ENCODE results near the gene B4GALNT2. TPM values are rescaled to one million over a fixed set of nuclear protein-coding genes. Genes with fewer than 3 reads are reported as not detected.

Gene B4GALNT2
- total and polyA plus RNA-seq, 2 of the 13 experiments (the other 11 are each of a cell fraction or from before 2014, with no cell fraction given) = not detected

DNA sequence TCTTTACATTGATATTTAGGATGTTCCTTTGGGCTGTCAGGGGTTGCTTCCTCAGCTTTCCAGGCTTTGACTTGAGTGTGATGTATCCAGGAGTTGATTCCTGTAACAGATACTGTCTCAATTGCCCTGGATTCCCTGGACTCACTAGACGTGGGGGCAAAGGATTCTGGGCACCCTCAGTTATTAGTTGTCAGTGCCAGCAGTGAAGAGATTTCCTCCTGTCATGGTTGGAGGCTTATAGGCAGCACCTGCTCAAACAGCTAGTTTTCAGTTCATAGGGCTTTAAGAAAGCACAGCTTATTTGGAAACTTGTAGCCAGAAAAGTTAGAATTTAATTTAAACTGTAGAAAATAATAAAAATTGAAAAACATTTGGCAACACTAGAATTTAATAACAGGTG is 9.5 kb upstream of the B4GALNT2 start:
- peaks cover 6% of the 10 kb centered on the region for H3K9me3 ChIP-seq (ENCODE audit: low read length)
- H3K9ac ChIP-seq (ENCODE audit: insufficient read depth, low read depth, low read length) = no peak overlapping the region
- no peak for FAIRE-seq
- ChIA-PET CTCF (ENCODE audit: low intra/inter-chr PET ratio, low total read pairs) (no interaction called here), POLR2A (interaction anchor here (0.6 to 1.5 kb wide), 2 partner anchors 11 to 315 kb away, joined by 3 to 4 read pairs; no protein-coding TSS in a partner anchor)
- peaks cover 10% of the 10 kb centered on the region for H3K4me1 ChIP-seq (ENCODE audit: insufficient read depth, low read length)
- DNase-seq (ENCODE audit: low spot score) = no peak
- 5% methylated on average over 1 of the region's 1 CpG for WGBS (ENCODE audit: low lambda C conversion rate)
- in situ Hi-C loops (cut with HindIII; ENCODE audit: extremely low pct_ligation_motif_present, low pct_unique_long_range_greater_than_20kb) (no loop called here), intact Hi-C loops (cut with micrococcal nuclease; ENCODE audit: unreplicated experiment) (no loop called here)
- no peak overlapping the region for H3K4me2 ChIP-seq (ENCODE audit: low read depth, low read length)
- H3K27ac ChIP-seq (ENCODE audit: extremely low read length, insufficient read depth, low read length) = no peak overlapping the region
- ATAC-seq = no peak
- no peaks in the 10 kb centered on the region for H3K36me3 ChIP-seq (replicated peaks in 1 of 2; ENCODE audit: control insufficient read depth in 1 of 2, insufficient read depth in 2 of 2, low read length in 2 of 2)
- peaks cover 2 to 7% of the 10 kb centered on the region in 2 experiments; a peak in 2 of 5 replicates for H3K27me3 ChIP-seq (ENCODE audit: control insufficient read depth in 1 of 2, insufficient read depth in 2 of 2, low read length in 2 of 2)
- no peaks in the 10 kb centered on the region for H4K20me1 ChIP-seq (ENCODE audit: insufficient read depth, low read length)
- no TSS peak for BruUV-seq (replicated peaks)
- H3K4me3 ChIP-seq (replicated peaks in 1 of 3; ENCODE audit: insufficient read depth in 1 of 3, low read depth in 2 of 3, low read length in 3 of 3) = no peak overlapping the region
- no peaks in the 10 kb centered on the region for H3K79me2 ChIP-seq (ENCODE audit: insufficient read depth, low read length)
- H2AFZ ChIP-seq (ENCODE audit: low read length) = no peak overlapping the region
- TF ChIP-seq RXRB (CRISPR knock-in tag; IDR thresholded peaks at IDR 0.05; ENCODE audit: borderline replicate concordance) (no peak), SNRNP70 (IDR thresholded peaks at IDR 0.05; ENCODE audit: low read depth, low read length) (no peak), SMYD3 (CRISPR knock-in tag; IDR thresholded peaks at IDR 0.05) (no peak), MYC (CRISPR knock-in tag; IDR thresholded peaks at IDR 0.05; ENCODE audit: borderline replicate concordance) (no peak), NFATC3 (CRISPR knock-in tag; IDR thresholded peaks at IDR 0.05) (no peak), ZNF337 (CRISPR knock-in tag; IDR thresholded peaks at IDR 0.05; ENCODE audit: borderline replicate concordance, low read depth) (no peak), ZZZ3 (CRISPR knock-in tag; IDR thresholded peaks at IDR 0.05; ENCODE audit: borderline replicate concordance) (no peak), FOXA1 (IDR thresholded peaks at IDR 0.05) (no peak), FOXA1 (CRISPR knock-in tag; IDR thresholded peaks at IDR 0.05) (no peak), MAZ (IDR thresholded peaks at IDR 0.05; ENCODE audit: borderline replicate concordance, low read depth, low read length) (no peak), MAZ (CRISPR knock-in tag; IDR thresholded peaks at IDR 0.05; ENCODE audit: low read depth) (no peak), NAIF1 (CRISPR knock-in tag; IDR thresholded peaks at IDR 0.05; ENCODE audit: borderline replicate concordance) (no peak)
- TF ChIP-seq, protein P1, sequence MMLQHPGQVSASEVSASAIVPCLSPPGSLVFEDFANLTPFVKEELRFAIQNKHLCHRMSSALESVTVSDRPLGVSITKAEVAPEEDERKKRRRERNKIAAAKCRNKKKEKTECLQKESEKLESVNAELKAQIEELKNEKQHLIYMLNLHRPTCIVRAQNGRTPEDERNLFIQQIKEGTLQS (CRISPR knock-in tag; IDR thresholded peaks at IDR 0.05) = no peak
- TF ChIP-seq, protein P2, sequence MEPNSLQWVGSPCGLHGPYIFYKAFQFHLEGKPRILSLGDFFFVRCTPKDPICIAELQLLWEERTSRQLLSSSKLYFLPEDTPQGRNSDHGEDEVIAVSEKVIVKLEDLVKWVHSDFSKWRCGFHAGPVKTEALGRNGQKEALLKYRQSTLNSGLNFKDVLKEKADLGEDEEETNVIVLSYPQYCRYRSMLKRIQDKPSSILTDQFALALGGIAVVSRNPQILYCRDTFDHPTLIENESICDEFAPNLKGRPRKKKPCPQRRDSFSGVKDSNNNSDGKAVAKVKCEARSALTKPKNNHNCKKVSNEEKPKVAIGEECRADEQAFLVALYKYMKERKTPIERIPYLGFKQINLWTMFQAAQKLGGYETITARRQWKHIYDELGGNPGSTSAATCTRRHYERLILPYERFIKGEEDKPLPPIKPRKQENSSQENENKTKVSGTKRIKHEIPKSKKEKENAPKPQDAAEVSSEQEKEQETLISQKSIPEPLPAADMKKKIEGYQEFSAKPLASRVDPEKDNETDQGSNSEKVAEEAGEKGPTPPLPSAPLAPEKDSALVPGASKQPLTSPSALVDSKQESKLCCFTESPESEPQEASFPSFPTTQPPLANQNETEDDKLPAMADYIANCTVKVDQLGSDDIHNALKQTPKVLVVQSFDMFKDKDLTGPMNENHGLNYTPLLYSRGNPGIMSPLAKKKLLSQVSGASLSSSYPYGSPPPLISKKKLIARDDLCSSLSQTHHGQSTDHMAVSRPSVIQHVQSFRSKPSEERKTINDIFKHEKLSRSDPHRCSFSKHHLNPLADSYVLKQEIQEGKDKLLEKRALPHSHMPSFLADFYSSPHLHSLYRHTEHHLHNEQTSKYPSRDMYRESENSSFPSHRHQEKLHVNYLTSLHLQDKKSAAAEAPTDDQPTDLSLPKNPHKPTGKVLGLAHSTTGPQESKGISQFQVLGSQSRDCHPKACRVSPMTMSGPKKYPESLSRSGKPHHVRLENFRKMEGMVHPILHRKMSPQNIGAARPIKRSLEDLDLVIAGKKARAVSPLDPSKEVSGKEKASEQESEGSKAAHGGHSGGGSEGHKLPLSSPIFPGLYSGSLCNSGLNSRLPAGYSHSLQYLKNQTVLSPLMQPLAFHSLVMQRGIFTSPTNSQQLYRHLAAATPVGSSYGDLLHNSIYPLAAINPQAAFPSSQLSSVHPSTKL (CRISPR knock-in tag; IDR thresholded peaks at IDR 0.05) = no peak
- TF ChIP-seq, protein P3, sequence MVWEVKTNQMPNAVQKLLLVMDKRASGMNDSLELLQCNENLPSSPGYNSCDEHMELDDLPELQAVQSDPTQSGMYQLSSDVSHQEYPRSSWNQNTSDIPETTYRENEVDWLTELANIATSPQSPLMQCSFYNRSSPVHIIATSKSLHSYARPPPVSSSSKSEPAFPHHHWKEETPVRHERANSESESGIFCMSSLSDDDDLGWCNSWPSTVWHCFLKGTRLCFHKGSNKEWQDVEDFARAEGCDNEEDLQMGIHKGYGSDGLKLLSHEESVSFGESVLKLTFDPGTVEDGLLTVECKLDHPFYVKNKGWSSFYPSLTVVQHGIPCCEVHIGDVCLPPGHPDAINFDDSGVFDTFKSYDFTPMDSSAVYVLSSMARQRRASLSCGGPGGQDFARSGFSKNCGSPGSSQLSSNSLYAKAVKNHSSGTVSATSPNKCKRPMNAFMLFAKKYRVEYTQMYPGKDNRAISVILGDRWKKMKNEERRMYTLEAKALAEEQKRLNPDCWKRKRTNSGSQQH (CRISPR knock-in tag; IDR thresholded peaks at IDR 0.05; ENCODE audit: low read depth) = no peak
- TF ChIP-seq, protein P4, sequence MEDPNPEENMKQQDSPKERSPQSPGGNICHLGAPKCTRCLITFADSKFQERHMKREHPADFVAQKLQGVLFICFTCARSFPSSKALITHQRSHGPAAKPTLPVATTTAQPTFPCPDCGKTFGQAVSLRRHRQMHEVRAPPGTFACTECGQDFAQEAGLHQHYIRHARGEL (CRISPR knock-in tag; IDR thresholded peaks at IDR 0.05) = no peak
